HG03354 (cell line): ENCODE data around the gene COA5.

Experiments used
- ATAC-seq: cut with Tn5 transposase; IDR thresholded peaks from one replicate; pipeline ENCODE4 v1.9.1; 2021; ENCODE audit warnings: mild to moderate bottlenecking; ENCODE audit not compliant: unreplicated experiment, poor library complexity, severe bottlenecking

Gene COA5

GRCh38 chr2:98576666-98577312 lies 31.5 kb downstream of the COA5 start:
- no peak for ATAC-seq

DNA sequence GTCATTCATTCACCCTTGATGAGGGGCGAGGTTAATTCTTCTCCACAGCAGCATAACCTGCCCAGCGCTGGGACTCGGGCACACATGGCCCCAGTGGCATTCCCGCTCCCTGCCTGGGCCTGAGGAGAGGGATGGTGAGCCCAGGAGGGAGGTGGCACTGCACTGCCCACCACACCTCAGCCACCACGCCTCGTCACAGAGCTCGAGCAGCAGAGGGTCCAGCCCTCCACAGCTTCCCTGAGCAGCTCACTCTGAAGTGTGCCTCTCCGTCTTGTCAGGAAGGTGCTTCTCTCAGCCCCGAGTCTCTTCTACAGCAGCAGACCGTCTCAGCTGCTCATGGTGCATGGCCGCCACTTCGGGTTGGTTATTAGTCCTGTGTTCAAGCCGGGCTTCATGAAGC lies 34.9 kb downstream of the COA5 start:
- ATAC-seq, result no peak

GRCh38 chr2:98572676-98573075 lies 35.6 kb downstream of the COA5 start:
- ATAC-seq, result no peak

DNA sequence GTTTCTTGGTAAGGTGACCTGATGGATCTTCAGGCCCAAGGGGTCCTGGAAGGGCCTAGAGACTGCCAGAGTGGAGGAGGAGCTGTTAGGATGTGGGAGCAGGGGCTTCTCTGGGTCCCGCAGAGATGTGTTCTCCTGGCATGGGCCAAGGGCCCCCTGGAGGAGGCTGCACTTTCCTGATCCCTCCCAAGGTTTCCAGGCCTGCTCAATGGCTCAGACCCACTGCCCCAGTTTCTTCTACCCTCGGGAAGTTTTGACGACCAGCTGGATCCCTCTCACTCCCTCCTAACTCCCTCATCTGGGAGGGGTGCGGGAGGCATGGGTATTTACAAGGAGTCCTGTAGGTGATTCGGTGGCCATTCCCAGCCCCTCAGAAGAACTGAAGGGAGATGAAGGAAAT lies 36.1 kb downstream of the COA5 start:
- ATAC-seq, result no peak

DNA sequence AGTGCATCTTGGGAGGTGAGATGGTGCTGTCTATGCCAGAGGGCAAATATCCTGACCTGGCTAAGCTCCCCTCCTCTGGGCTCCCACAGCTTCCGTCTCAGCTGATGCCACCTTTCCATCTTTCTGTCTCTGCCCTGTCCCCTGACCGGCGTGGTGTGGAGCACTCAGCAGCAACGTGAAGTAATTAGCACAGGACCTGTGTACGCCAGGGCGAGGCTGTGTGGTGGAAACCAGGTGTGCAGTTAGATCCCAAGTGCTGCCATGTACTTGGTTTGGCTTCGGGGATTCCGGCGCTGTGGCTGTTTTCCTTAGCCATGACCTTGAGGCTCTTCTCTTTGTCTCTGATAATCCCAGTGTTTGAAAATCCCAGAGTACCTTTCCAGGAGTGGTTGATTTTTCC lies 36.5 kb downstream of the COA5 start:
- no peak for ATAC-seq

DNA sequence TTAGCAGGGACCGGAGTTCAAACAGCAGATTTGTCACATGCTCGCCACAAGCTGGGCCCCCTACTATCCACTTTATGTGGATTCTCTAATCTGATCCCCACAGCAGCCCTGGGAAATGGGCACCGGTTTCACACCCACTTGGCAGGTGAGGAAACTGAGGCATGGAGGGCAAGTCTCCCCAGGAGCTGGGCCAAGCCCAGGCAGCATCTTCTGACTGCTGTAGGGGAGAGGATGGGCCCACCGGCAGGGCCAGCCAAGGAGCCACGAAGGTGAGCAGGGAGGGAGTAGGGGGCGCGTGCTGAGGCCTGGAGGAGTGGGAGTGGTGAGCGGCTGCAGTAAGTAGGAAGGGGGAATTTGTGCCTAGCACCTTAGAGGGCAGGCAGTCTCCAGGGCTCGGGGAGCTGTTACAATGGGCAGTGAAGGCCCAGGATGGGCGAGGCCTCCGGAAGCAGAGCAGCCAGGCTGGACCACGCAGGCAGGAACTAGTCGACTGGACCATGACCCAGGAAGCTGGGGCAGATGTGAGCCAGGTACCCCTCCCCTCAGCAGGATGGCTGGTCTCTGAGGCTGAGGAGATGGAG lies 37.1 kb downstream of the COA5 start:
- no peak for ATAC-seq

DNA sequence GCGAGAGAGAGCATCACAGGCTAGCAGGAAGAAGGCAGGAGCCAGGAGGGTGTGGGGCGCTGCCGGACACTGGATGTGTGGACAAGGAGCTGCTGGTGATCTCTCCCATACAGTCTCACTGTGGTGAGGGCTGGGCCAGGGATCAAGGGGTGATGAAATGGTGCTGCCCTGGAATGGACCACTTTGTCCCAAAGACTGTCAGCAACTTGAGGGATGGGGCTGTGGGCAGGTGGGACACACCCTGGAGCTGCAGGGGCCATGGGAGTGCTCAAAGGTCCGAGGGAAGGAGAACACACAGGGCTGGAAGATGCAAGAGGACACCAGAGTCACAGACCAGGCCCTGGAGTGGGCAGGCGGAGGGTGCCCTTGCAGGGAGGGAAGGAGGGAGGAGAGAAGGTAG lies 38.0 kb downstream of the COA5 start:
- no peak for ATAC-seq

DNA sequence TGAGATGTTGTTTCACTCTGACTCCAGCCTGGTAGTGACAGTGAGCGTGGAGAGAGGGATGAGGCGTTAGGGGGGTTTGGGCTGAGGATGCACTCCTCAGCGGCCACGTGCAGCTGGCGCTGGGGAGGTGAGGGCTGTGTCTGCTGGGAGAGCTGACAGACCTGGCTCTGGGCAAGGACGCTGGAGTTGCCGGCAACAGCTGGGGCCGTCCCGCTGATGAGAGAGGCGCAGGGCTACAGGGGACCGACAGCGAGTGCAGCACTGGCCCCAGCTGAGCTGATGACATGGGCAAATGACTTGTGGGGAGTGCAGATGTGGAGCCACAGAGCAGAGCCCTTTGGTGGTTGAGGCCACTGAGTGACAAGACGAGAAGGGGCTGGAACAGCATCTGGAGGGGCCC lies 38.4 kb downstream of the COA5 start:
- ATAC-seq, result no peak

DNA sequence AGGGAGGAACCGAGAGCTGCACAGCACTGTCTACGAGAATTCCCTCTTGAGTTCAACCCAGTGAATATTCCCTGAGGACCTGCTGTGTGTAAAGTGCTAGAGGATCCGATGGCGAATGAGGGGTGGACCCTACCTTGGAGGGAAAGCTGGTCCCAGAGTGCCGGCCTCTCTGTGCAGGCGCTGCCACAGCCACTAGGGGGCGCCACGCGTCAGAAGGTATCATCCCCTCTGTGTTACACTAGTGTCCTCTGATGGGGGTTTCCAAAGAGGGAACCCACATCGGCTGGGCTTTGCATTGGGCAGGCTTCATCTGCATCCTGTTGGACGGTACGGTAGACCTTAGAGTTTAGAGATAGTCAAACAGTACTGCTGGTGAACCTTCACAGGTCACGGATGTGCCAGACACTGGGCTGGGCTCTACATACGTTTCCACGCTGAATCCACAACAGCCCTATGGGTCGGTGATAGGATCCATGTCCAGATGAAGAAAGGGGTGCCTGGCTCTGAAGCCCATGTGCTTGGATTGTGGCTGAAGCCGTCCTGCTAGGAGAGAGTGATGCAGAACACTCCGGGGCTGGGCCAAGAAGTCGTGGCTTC lies 39.0 kb downstream of the COA5 start:
- peak; percentile 60 for ATAC-seq

- no peak for ATAC-seq
These were observed 40.0 kb downstream of the COA5 start for GRCh38 chr2:98568161-98568956.

DNA sequence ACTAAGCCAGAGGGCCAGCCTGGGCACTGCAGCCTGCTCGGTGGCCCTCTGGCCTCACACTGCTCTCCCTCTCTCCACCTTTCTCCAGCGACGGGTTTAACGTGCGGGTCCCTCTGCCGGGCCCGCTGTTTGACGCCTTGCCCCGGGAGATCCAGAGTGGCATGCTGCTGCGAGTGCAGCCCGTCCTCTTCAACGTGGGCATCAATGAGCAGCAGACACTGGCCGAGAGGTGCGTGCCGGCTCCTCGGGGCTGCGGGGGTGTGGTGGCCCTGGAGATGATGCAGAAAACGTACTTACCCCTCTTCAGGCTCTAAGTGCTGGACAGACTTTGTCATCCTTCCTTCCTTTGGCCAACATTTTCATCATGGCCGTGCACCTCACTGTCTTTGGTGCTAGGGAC lies 42.4 kb downstream of the COA5 start:
- no peak for ATAC-seq

- no peak for ATAC-seq
These were observed 42.9 kb downstream of the COA5 start for GRCh38 chr2:98565286-98565860.

GRCh38 chr2:98564541-98565132 lies 43.7 kb downstream of the COA5 start:
- no peak for ATAC-seq

- ATAC-seq, result no peak
These were observed 44.9 kb downstream of the COA5 start for GRCh38 chr2:98563394-98563793.

- ATAC-seq, result no peak
These were observed 46.2 kb downstream of the COA5 start for GRCh38 chr2:98561902-98562695.

DNA sequence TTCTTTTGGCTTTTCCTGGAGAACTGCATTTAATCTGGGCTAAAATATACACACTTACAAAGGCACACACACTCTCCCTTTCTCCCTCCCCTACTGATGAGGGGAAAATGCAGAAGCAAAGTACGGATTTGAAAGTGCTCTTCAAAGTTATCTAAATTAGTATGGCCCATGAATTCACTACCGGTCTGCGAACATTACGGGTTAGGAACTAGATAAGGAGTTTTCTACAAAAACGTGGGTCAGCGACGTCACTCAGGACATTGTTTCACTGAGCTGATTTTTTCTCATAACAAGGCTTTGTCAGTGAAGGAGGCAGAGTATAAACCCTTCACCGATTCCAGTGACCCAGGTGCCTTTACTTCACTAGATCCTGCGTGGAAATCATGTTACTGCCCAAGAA lies 47.3 kb downstream of the COA5 start:
- no peak for ATAC-seq

DNA sequence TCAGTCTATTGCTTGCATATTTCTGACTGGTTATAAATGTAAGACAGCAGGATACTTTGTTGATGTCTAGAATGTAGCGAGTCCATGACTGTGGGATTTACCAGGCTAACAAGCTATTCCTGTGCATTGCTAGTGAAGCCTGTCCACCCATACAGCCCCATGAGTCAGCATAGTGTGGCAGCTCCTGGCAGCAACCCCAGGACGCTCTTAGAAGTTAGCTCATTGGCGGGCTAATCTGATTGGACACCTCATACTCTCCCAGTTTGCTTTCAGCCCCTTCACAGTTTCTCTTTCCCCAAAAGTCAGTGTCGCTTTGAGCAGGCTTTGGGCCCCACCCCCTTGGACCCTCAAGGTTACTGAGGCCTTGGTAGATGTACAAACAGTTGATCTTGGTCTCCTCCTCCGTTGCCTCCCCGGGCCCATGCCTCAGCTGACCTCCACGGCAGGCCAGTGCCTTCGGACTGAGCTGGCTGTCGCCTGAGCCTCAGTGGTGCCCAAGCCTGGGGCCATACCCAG lies 48.0 kb downstream of the COA5 start:
- no peak for ATAC-seq

GRCh38 chr2:98559581-98559980 lies 48.7 kb downstream of the COA5 start:
- ATAC-seq, result no peak

GRCh38 chr2:98558852-98559530 lies 49.3 kb downstream of the COA5 start:
- no peak for ATAC-seq
